ENCODE measurements around the gene RER1.

Gene RER1

DNA sequence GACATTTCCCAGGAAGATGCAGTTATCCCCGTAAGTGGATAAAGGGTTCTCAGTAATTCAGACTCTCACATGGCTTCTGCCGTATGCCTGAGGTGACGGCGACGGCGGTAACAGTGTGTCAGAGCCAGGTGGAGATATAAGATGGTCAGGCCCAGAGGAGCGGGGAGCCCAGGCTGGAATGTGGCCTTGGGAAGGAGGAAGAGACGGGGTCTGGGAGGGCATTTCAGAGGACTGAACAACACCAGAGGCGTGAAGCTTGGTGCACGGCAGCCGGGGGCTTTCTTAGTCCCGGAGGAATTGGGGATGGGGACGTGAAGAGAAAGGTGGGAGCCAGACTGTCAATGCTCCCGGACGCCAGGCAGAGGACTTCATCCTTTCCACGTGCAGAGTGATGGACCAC is 1.0 kb downstream of the RER1 start:
- no peak for DNase-seq

DNA sequence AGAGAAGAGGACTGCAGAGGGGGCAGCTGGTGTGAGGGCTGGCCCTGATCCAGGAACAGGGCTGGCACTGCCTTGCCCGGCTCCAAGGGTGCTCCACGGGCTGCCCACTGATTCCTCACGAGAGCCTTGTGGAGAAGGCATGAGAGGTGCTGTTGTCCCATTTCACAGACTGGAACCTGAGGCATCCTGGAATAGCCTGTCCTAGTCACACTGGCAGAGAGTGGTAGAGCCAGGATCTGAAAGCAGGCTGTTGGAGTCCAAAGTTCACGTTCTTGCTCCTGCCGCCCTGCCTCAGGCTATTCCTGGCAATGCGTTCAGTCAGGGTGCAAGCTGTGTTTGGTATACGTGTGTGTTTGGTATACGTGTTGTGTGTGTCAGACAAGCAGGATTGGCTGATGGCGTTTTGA is 1.8 kb downstream of the RER1 start:
- DNase-seq, result no peak

DNA sequence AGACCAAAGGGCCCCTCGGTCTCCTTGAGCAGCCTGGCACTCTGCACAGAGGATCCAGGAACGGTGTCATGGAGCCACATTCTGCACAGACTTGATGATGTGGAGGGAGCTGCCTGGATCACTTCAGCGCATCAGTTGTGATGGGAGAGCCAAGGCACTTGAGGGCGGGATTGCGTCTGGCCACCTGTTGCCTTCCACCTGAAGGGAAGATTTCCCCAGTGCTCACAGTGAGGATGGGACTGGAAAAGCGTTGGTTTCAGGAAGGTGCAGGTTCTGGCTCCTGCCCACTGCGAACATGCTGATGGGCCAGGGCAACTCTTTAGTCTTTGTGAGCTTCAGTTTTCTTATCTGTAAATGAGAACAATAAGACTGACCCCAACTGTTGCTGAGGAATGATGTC is 2.6 kb downstream of the RER1 start:
- no peak for DNase-seq

DNA sequence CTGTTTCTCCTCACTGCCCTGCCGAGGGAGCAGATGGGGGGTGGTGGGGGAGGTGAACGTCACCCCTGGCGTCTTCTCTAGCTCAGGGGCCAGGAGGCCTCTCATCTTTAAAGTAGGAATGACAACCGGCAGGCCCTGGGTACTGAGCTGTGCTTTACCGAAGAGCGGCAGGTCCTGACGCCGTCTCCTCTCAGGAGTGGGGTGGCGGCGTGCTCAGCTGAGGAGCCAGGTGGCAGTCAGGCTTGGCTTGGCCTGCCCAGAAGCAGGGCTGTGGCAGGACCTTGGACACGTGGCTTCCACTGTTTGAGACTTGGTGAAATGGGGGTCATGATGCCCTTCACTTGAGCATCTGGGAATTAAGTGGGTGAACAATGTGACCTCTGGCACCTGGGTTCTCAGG is 3.1 kb downstream of the RER1 start:
- no peak for DNase-seq

DNA sequence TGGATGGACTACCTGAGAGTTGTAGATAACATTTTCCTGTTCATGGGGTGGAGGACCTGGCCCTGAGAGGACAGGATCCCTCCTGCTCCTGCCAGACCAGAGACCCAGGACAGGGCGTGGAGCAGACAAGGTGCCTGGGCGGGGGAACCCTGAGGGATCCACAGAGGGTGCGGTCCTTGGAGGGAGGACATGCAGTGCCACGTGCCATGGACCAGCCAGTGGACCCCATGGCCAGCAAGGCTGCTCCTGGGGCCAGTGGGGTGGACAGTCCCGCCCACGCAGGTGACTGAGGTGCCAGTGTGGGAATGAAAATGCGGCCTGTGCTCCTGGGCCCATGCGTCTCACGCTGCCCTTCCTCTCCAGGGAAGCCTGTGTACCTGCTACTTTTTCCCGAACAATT is 3.6 kb downstream of the RER1 start:
- DNase-seq, result no peak

DNA sequence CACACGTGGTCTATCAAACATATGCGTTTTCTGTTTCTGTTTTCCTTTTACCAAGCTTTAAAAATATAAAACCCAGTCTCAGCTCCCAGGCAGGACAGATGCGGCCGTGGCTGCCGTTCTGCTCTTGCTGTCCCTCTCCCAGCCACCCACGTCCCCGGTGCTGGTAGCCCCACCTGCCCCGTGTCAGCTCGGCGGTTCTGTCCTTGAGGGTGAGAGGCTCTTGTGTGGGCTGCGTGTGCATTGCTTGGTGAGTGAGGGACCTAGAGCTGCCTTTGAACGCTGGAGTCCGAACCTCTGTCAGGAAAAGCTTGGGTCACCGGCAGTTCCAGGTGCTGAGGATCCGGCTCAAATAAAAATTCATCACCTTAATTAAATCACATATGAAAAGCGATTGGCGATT is 4.4 kb downstream of the RER1 start:
- DNase-seq, result no peak

DNA sequence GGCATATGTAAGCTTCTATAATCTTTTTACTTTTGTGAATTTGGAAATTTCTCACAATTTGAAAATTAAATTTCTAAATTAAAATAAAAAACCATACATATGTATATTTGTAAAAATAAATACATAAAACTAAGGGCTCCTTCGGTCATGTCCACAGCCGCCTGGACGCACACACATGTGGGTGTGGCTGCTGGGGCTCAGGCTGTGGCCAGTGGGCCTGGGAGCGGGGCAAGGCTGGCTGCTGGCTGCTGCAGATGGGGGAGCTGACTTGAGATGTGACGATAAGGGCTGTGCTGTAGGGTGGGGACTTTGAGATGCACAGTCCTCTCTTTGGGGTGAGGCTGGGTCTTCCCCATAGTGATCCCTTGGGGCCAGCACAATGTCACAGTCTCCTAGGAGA is 4.8 kb downstream of the RER1 start:
- no peak for DNase-seq

DNA sequence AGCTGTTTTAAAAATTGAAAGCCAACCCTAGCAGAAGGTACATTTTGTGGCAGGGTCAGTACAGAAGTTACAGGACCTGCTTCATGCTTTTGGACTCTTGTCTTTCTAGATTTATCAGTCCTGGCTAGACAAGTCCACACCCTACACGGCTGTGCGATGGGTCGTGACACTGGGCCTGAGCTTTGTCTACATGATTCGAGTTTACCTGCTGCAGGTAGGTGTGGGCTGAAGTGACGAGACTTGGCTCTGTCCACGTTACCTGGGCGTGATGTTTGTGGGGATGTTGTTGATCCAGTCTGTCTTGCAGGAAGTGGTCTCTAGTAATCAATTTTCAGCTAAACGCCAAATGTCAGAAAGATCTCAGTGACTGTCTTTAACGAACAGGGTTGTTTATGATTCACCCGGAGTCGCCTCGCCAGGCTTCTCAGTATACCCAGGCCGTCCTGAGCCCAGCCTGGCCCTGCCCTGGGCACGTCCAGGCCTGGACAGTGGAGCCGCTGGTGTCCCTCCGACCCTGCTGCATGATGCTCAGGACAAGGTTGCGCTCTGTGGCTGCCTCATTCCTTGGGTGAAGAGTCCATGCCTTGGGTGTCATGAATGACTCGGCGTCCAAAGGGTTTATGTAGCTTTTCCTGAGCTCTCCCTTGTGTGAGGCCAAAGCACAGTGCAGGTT is 5.5 kb downstream of the RER1 start:
- DNase-seq, result no peak

DNA sequence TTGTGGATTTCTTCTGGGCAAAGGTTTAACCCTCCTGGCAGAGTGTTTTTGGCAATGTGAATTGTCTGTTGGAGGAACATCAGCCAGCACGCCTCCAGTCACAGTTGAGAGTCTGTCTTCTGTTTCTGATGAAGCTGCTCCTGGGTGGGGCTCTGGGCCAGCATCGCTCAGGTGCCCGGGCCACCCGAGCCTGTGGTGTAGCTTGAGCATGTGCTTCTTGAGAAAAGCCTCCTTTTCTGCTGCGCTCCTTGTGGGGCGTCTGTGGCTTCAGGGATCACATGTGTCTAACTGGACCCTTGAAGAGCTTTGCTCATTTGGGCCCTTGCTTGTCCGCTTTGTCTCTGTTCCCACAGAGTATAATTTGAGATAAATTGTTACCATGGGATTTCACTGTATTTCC is 7.2 kb downstream of the RER1 start:
- no peak for DNase-seq

DNA sequence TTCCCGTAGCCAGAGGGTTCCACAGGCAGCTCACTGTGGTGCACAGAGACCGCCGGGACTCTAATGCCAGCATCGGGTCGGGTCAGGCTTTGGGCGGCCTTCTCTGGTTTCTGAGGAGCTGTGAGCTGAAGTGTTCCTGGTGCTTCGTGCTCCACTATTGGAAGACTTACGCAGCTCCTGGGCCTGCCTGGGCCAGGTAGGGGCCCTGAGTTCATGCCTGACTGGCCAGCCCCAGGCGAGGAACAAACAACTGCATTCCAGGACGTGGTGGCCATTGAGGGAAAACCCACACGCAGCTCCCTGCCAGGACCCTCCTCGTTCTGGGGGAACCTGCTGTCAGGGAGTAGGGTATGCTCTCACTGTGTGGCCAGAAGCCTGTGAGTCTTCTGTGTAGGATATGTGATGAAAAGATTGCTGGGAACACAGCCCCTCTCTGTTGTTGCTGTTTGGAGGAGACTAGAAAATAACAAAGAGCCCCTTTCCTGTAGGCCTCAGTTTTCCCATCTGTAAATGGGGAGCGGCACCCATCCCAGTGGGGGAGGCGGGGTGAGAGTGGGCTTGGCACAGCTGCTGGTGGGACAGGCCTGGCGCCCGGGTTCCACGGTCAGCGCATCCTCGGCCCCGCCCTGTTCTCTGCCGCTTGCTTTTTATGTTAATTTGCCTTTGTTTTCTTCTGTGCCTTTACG is 8.4 kb downstream of the RER1 start:
- DNase-seq, result no peak

DNA sequence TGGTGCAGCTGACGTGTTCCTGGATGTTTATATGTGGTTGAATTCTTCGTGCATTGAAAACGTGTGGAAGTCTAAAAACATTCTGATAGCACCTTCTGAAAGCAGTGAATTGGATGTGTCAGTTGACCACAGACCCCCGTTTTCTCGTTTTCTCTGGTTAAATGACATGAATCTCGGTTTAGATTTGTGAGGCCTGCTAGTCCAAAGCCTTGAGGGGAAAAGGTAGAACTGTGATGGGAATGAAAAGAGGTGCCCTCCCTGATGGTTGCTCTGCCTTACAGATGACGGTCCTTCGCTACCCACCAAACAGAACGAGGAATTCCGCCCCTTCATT is 8.9 kb downstream of the RER1 start:
- DNase-seq, result no peak

DNA sequence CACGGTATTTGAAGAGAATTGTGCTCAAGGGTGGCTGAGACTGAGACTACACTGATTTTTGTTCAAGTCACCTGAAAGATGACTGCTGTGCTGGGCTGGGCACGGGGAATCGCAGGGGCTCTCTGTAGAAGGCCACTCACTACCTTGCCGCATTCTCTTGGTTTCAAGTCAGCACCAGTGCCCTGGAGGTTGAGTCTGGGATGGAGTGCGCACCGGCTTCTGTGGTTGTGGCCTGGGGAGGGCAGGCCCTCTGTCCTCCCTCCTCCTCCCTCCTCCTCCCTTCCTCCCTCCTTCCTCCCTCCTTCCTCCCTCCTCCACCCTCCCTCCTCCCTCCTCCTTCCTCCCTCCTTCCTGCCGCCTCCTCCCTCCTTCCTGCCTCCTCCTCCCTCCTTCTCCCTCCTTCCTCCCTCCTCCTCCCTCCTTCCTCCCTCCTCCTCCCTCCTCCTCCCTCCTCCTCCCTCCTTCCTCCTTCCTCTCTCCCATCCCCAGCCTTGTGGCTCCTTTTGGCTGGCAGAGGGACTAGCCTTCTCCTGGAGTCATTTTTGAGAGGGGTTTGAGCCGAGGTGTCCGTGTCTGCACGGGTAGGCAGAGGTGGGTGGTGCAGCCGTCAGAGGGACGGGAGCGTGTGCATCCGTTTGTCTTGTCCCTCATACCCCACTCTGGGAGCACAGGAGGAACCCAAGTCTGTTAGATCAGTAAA is 9.5 kb downstream of the RER1 start:
- DNase-seq, result no peak

DNA sequence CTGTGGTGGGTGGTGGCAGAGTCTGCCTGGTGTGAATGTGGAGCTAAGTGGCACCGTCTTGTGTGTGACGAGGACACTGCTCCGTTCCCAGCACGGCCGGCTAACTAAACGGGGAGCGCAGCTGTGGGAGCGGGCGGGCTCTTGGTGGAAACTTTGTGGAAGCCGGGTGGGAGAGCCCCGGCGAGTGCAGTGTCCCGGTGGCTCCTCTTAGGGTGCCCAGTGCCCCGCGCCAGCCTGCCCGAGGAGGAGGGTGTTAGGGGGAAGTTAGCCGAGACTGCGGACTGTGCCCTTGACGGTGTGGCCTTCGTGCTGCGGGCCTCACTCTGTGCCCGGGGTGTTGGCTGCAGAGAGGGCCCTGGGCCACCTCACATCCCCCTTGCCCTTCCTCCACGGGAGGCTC is 10.8 kb downstream of the RER1 start:
- DNase-seq, result no peak

DNA sequence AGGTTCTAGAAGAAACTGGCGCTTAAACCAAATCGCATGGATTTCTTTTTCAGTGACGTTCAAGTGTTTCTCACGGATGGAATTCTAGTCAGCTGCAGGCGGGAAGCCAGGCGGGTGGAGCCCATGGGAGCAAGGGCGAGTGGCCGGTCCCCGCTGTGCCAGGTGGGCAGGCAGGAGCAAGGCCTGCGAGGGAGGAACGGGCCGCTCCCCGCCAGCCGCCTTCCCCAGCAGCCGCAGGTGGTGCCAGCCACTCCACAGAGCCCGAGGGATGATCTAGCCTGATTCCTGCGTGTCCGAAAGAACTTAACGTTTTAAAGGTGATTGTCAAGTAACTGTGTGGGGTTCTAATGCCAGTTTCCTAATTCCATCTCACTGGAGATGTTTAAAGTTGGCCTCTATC is 11.6 kb downstream of the RER1 start:
- no peak for DNase-seq

DNA sequence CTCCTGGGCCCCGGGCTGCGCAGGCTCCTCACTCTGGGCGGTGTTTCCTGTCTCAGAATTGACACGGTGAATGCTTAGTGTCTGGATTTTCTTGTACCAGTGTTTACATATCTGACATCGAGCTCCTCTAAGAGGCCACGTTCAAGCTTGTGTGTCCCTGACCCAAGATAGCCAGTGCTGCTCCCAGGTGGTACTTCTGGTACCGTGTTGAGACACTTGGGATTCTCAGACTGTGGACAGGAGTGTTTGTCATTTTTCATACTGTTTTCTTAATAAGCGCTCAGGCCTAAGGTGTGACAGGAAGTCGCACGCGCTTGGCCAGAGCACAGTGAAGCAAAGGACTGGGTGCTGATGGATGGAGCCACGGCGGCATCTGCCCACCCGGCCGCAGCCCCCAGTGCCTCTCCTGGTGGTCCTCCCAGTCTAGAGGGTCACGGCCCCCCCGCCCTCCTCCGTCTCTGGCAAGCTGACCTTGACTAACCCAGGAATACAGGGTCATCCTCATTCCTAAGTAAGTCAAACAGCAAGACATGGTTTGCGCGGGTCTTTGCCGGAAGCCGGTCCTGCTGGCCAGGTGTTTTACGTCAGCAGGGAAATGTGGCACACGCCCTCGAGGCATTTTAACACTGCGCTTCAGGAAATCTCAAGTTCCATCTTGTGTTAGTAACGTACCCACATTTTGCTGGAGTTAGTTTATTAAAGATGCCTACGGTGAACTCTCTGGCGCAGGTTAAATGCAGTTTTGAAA is 12.7 kb downstream of the RER1 start:
- DNase-seq, result no peak

DNA sequence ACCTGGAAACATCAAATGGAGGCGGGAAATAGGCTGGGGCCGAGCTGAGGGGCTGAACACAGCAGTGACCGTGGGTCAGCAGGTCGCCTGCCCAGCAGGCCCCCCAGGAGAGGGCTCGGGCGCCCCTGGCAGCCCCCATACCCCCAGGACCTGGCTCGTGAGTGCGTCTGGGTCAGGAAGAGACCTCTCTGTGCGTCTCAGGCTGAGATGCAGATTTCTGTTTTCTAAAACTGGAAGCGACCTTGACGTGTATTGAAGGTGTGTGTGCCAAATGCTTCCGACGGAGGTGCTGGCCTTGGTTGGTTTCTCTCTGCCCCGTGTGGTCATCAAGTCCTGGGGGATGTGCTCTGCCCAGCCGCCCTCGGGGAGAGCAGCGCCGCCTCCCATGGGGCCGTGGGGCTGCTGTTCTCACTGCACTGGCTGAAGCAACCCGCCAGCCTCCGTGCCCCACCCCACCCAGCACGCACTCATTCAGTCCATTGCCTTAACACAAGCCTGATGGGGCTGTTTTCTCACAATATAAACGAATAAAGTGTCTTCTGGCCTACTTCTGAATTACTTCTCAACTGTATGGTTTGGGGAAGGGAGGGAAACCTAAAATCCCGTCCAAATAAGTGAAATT is 13.4 kb downstream of the RER1 start:
- DNase-seq, result no peak

DNA sequence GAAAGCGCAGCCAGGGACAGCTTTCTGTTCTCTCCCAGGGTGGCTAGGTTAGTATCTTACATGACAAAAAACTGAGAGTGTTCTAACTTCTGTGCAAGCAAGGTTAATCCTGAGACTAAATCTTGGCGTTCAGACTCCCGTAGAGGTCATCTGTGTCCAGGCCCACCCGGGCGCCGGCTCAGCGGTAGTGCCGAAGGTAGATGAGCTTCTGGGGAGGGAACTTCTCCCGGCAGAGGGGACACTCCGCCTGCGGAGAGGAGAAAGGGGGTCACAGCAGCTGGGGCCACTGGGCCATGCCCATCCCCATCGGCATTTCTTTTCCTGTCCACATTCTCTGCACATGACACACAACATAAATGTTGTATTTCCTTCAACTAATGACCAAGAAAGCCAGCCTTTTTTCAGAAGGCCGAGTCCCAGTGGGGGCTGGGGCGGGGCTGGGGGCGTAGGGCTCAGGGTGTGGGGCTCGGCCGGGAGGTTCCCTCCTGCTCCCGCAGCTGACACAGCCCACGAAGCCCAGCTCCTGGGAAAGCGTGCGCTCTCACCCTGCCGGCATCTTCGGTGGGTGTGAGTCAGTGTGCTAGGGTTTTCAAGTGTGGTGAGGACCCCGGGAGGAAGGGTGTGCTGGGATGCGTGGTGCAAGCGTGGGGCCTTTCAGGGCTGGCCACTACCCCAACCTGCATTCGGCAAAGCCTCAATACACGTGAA is 14.1 kb downstream of the RER1 start:
- DNase-seq, result no peak

DNA sequence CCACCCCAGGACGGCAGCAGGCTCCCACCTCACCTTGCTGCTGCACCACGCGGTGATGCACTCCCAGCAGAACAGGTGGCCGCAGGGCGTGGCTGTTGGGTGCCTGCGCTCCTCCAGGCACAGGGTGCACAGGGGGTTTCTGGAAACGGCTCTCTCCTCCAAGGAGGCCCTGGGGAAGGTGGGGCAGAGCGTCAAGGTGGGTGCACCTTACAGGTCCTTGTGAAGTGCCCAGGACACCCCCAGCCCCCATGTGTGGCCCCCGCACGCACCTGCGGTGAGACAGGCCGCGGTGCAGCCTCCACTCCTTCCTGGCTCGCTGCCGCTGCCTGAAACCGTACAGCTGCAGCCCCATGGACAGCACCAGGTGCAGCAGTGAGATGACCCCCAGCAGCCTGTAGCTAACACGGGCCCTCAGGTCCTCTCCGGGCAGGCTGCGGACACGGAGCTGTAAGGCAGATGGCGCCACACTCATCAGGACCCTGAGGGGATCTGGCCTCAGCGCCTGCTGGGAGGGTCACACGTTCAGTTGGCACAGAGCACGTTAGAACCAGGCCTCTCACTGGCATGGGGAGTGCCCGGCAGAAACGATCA is 14.9 kb downstream of the RER1 start:
- DNase-seq, result no peak

DNA sequence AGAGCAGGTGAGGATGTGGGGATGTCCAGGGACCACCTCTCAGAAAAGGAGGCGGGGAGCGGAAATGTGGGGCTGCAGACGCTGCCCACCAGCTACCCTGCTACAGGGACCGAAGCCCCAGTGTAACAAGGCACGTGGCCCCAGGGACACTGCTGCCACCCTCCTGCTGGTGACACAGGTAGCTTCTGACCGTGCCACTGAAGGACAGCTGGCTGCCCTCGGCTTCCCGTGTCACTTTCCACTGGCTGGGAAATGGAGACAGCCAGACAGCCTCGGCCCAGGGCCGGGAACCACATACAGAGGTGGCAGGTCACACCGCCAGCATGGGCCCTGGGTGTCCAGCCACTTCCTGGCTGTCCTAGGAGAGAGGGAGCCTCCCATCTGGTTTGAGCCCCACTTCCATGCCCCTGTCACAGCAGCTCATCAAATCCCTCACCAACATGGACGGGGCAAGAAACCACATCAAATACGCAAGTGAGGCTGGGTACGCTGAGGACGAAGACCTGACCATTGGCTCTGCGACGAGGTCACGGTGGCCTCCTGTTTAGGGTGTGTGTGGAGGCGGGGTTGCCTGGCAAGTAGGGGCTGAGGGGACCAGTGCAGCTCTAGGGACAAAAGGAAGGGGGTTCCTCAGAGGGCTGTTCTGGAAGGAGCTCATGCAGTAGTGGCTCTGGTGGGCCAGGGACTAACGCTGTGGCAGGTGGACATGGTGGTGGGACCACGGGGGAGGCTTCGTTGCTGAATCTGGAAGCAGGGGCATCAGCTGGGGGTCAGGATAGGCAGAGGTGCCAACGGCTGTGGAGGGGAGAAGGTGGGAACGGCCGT is 15.7 kb downstream of the RER1 start:
- DNase-seq, result no peak

DNA sequence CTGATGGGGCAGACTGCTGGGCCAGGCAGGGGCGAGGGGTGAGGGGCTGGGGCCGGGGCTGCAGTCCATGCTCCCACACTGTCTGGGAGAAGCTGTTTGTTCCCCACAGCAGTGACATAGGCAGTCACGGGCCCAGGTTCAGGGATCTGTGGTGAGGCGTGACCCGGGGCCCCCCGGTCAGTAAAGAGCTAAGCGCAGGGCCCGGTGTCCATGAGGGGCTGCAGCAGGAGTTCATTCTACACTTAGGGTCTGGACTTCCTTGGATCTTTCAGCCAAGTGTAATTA is 16.3 kb downstream of the RER1 start:
- no peak for DNase-seq

DNA sequence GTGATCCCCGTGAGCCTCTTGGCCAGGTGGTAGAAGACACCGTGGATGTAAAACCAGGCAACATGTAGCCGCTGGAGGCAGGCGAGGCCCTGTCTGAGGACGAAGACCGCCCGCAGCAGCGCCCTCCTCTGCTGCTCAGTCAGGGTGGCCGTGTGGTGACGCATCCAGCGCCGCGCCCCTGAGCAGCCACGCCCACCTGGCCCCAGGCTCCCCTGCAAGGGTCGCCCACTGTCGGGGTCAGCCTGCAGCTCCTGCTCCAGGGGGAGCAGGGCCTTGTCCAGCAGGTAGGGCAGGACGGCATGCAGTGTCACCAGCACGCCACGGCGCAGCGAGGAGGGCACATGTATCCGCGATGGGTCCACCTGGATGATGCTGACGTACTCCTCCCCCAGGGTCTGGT is 16.8 kb downstream of the RER1 start:
- DNase-seq, result no peak

DNA sequence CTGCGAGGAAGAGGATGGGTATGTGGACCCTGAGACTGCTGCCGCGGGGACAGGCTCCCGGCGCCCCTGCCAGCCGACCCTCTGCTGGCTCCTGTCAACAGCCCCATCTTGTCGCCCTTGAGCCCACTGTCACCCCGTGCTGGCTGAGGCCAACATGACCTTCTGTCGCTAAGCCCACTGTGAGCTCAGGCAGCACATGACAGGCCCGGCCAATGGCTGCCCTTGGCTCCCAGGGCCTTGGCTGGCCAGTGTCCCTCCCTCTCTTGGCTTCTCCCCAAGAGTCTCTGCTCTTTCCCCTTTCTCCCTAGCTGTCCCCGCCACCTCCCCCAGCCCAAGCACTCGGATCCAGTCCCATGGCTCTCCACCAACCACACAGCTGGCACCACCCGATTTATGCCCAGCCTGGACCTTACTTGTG is 17.2 kb downstream of the RER1 start:
- DNase-seq, result no peak

Measured in CD4-positive, alpha-beta T cell treated with Interferon gamma for 1 hour (primary cell).